Activated naive CD4-positive, alpha-beta T cell treated with anti-CD3 and anti-CD28 coated beads, Interleukin-2, amount 50 U/mL, for 24 hours (primary cell): ENCODE data around the gene XCR1.

Experiments
- H3K27ac Mint-ChIP-seq: one replicate; pipeline ENCODE4 v1.8.0; 2021; ENCODE audit warnings: mild to moderate bottlenecking, mixed read lengths
- H3K27me3 Mint-ChIP-seq: one replicate; pipeline ENCODE4 v1.8.0; 2021; ENCODE audit warnings: mixed read lengths
- H3K36me3 Mint-ChIP-seq: one replicate; pipeline ENCODE4 v1.8.0; 2021; ENCODE audit warnings: mixed read lengths
- H3K4me1 Mint-ChIP-seq: one replicate; pipeline ENCODE4 v1.8.0; 2021; ENCODE audit warnings: mixed read lengths
- H3K4me3 Mint-ChIP-seq: one replicate; pipeline ENCODE4 v1.8.0; 2021; ENCODE audit warnings: mild to moderate bottlenecking, mixed read lengths
- H3K9me3 Mint-ChIP-seq: one replicate; pipeline ENCODE4 v1.8.0; 2021; ENCODE audit warnings: mixed read lengths

XCR1 gene

GRCh38 chr3:45968149-45968548 is 59.1 kb downstream of the XCR1 start:
- Mint-ChIP-seq H3K9me3 (no peaks in the 10 kb centered on the region), H3K36me3 (peaks cover 29% of the 10 kb centered on the region), H3K27ac (no peak overlapping the region), H3K4me3 (no peak overlapping the region), H3K27me3 (no peaks in the 10 kb centered on the region), H3K4me1 (peaks cover 8% of the 10 kb centered on the region)

GRCh38 chr3:45967724-45968123 is 59.6 kb downstream of the XCR1 start:
- no peaks in the 10 kb centered on the region for H3K27me3 Mint-ChIP-seq
- H3K9me3 Mint-ChIP-seq: no peaks in the 10 kb centered on the region
- H3K4me3 Mint-ChIP-seq: no peak overlapping the region
- H3K36me3 Mint-ChIP-seq: peaks cover 31% of the 10 kb centered on the region
- no peak overlapping the region for H3K27ac Mint-ChIP-seq
- H3K4me1 Mint-ChIP-seq: peaks cover 8% of the 10 kb centered on the region
